HEK293 (cell line): ENCODE results near the gene DPYD.

Experiments
- CTCF ChIA-PET: fragments of 350-600 bp; formaldehyde crosslinking; extraction: SDS; loops from one replicate; lab custom pipeline; 2021; ENCODE audit warnings: antibody characterized with exemption; lab: Yijun Ruan, JAX
- POLR2A ChIA-PET: fragments of 300-600 bp; formaldehyde crosslinking; extraction: SDS; loops from one replicate; lab custom pipeline; 2020; ENCODE audit warnings: antibody characterized with exemption, inconsistent platforms; lab: Yijun Ruan, JAX
- H3K27ac ChIP-seq: fragments of 200-500 bp; sonication (Bioruptor generic); 2 replicates; pipeline ENCODE4 v1.5.1; 2014; ENCODE audit warnings: low read depth, low read length, control low read depth, inconsistent platforms; ENCODE audit errors: extremely low read depth
- H3K36me3 ChIP-seq, 2 experiments: fragments of 200-500 bp in 1 of 2; sonication (Bioruptor generic) in 1 of 2; 1 replicate in 1 of 2; 2 replicates in 1 of 2; pipeline ENCODE4 v1.5.1; 2014 to 2017; ENCODE audit warnings: inconsistent platforms in 2 of 2, low read length in 2 of 2; ENCODE audit not compliant: control insufficient read depth in 2 of 2, insufficient read depth in 1 of 2
- H3K4me1 ChIP-seq: fragments of 200-500 bp; sonication (Bioruptor generic); 2 replicates; pipeline ENCODE4 v1.5.1; 2014; ENCODE audit warnings: mild to moderate bottlenecking, low read length, inconsistent platforms; ENCODE audit not compliant: control insufficient read depth, insufficient read depth
- H3K4me3 ChIP-seq: 2 replicates; pipeline ENCODE4 v1.5.1; 2011; ENCODE audit warnings: low read depth, mild to moderate bottlenecking, control low read depth, low read length, moderate library complexity
- H3K9me3 ChIP-seq: fragments of 200-500 bp; sonication (Bioruptor generic); 2 replicates; pipeline ENCODE4 v1.5.1; 2014; ENCODE audit warnings: low read depth, low read length, inconsistent platforms; ENCODE audit not compliant: control insufficient read depth, insufficient read depth
- BCL11A ChIP-seq: fragments of 450-650 bp; formaldehyde crosslinking; IDR thresholded peaks from 2 replicates; pipeline ENCODE4 v1.5.1; 2016; ENCODE audit warnings: low read depth, missing biosample characterization, missing genetic modification characterization
- KLF17 ChIP-seq: fragments of 450-650 bp; formaldehyde crosslinking; IDR thresholded peaks from 2 replicates; pipeline ENCODE4 v1.5.1; 2016; ENCODE audit warnings: missing biosample characterization, missing genetic modification characterization
- MEIS1 ChIP-seq: sonication (generic); formaldehyde crosslinking; IDR thresholded peaks from 2 replicates; pipeline ENCODE4 v1.8.1; 2022; ENCODE audit warnings: missing genetic modification reagents, mild to moderate bottlenecking, borderline replicate concordance
- REST ChIP-seq: fragments of 450-650 bp; formaldehyde crosslinking; IDR thresholded peaks from 2 replicates; pipeline ENCODE4 v1.5.1; 2016; ENCODE audit warnings: missing biosample characterization, missing genetic modification characterization
- SETDB1 ChIP-seq: IDR thresholded peaks from one replicate; pipeline ENCODE4 v1.6.1; 2017; ENCODE audit warnings: mild to moderate bottlenecking, low read length, moderate library complexity, mixed read lengths; ENCODE audit not compliant: insufficient read length
- YY1 ChIP-seq: fragments of 450-650 bp; formaldehyde crosslinking; IDR thresholded peaks from 2 replicates; pipeline ENCODE4 v1.5.1; 2018; ENCODE audit warnings: missing biosample characterization, missing genetic modification characterization
- ZBTB7A ChIP-seq: fragments of 450-650 bp; formaldehyde crosslinking; IDR thresholded peaks from 2 replicates; pipeline ENCODE4 v1.5.1; 2016; ENCODE audit warnings: low read depth, missing biosample characterization, missing genetic modification characterization
- ZNF214 ChIP-seq: fragments of 450-650 bp; formaldehyde crosslinking; IDR thresholded peaks from 2 replicates; pipeline ENCODE4 v1.5.1; 2017; ENCODE audit warnings: missing biosample characterization, mild to moderate bottlenecking, missing genetic modification characterization, borderline replicate concordance
- ZNF350 ChIP-seq: fragments of 450-650 bp; formaldehyde crosslinking; IDR thresholded peaks from 2 replicates; pipeline ENCODE4 v1.5.0; 2017; ENCODE audit warnings: missing biosample characterization, mild to moderate bottlenecking, missing genetic modification characterization
- ZNF391 ChIP-seq: fragments of 450-650 bp; formaldehyde crosslinking; IDR thresholded peaks from 2 replicates; pipeline ENCODE4 v1.5.1; 2016; ENCODE audit warnings: low read depth, missing biosample characterization, missing genetic modification characterization, borderline replicate concordance
- ZNF416 ChIP-seq: fragments of 450-650 bp; formaldehyde crosslinking; IDR thresholded peaks from 2 replicates; pipeline ENCODE4 v1.5.1; 2016; ENCODE audit warnings: missing biosample characterization, missing genetic modification characterization
- ZNF510 ChIP-seq: fragments of 450-650 bp; formaldehyde crosslinking; IDR thresholded peaks from 2 replicates; pipeline ENCODE4 v1.5.1; 2018; ENCODE audit warnings: mild to moderate bottlenecking, missing genetic modification characterization, missing biosample characterization; ENCODE audit not compliant: insufficient replicate concordance
- ZNF530 ChIP-seq: fragments of 450-650 bp; formaldehyde crosslinking; IDR thresholded peaks from 2 replicates; pipeline ENCODE4 v1.5.1; 2016; ENCODE audit warnings: low read depth, missing biosample characterization, missing genetic modification characterization
- ZNF596 ChIP-seq: fragments of 450-650 bp; IDR thresholded peaks from 2 replicates; pipeline ENCODE4 v1.5.0; 2018; ENCODE audit warnings: missing biosample characterization, mild to moderate bottlenecking, missing genetic modification characterization, moderate library complexity
- ZNF639 ChIP-seq: fragments of 450-650 bp; formaldehyde crosslinking; IDR thresholded peaks from 2 replicates; pipeline ENCODE4 v1.5.1; 2016; ENCODE audit warnings: missing biosample characterization, missing genetic modification characterization
- ZNF704 ChIP-seq: fragments of 450-650 bp; formaldehyde crosslinking; IDR thresholded peaks from 2 replicates; pipeline ENCODE4 v1.5.1; 2016; ENCODE audit warnings: missing biosample characterization, missing genetic modification characterization
- ZNF747 ChIP-seq: fragments of 450-650 bp; formaldehyde crosslinking; IDR thresholded peaks from 2 replicates; pipeline ENCODE4 v1.5.1; 2016; ENCODE audit warnings: missing biosample characterization, missing genetic modification characterization
- ZNF776 ChIP-seq: fragments of 450-650 bp; formaldehyde crosslinking; IDR thresholded peaks from 2 replicates; pipeline ENCODE4 v1.5.0; 2017; ENCODE audit warnings: missing biosample characterization, missing genetic modification characterization, borderline replicate concordance
- TF ChIP-seq, protein P1 (sequence below): fragments of 450-650 bp; formaldehyde crosslinking; IDR thresholded peaks from 2 replicates; pipeline ENCODE4 v1.5.1; 2017; ENCODE audit warnings: missing biosample characterization, missing genetic modification characterization
- TF ChIP-seq, protein P2 (sequence below): fragments of 450-650 bp; formaldehyde crosslinking; IDR thresholded peaks from 2 replicates; pipeline ENCODE4 v1.5.1; 2016; ENCODE audit warnings: missing biosample characterization, missing genetic modification characterization, borderline replicate concordance
- TF ChIP-seq, protein P3 (sequence below): fragments of 450-650 bp; formaldehyde crosslinking; IDR thresholded peaks from 2 replicates; pipeline ENCODE4; 2016; ENCODE audit warnings: missing biosample characterization, missing genetic modification characterization

Gene DPYD

GRCh38 chr1:97044159-97044760, 876.6 kb downstream of the DPYD start (continued):
- no peak for TF ChIP-seq REST (tag by site-specific recombination)
- TF ChIP-seq ZNF747: no peak
- TF ChIP-seq KLF17 (tag by site-specific recombination): no peak
- no peak for TF ChIP-seq ZNF530 (tag by site-specific recombination)
- TF ChIP-seq, protein P1, sequence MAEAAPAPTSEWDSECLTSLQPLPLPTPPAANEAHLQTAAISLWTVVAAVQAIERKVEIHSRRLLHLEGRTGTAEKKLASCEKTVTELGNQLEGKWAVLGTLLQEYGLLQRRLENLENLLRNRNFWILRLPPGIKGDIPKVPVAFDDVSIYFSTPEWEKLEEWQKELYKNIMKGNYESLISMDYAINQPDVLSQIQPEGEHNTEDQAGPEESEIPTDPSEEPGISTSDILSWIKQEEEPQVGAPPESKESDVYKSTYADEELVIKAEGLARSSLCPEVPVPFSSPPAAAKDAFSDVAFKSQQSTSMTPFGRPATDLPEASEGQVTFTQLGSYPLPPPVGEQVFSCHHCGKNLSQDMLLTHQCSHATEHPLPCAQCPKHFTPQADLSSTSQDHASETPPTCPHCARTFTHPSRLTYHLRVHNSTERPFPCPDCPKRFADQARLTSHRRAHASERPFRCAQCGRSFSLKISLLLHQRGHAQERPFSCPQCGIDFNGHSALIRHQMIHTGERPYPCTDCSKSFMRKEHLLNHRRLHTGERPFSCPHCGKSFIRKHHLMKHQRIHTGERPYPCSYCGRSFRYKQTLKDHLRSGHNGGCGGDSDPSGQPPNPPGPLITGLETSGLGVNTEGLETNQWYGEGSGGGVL: no peak
- TF ChIP-seq, all 188 proteins: peak for 0

GRCh38 chr1:97042551-97042950, 878.3 kb downstream of the DPYD start:
- Histone ChIP-seq H3K36me3 (no peaks in the 10 kb centered on the region), H3K4me1 (no peaks in the 10 kb centered on the region), H3K9me3 (no peaks in the 10 kb centered on the region), H3K27ac (no peak overlapping the region), H3K4me3 (no peak overlapping the region)
- ChIA-PET POLR2A (no interaction called here), CTCF (no interaction called here)
- TF ChIP-seq ZNF510 (tag by site-specific recombination) (no peak), ZNF350 (no peak), ZNF776 (no peak), ZNF391 (tag by site-specific recombination) (no peak), ZNF704 (tag by site-specific recombination) (no peak), ZNF747 (no peak), YY1 (tag by site-specific recombination) (no peak), MEIS1 (CRISPR knock-in tag) (no peak), BCL11A (no peak), ZNF639 (no peak), ZNF596 (tag by site-specific recombination) (no peak), ZNF416 (no peak), SETDB1 (no peak), ZBTB7A (tag by site-specific recombination) (no peak), ZNF214 (no peak)
- TF ChIP-seq, protein P2, sequence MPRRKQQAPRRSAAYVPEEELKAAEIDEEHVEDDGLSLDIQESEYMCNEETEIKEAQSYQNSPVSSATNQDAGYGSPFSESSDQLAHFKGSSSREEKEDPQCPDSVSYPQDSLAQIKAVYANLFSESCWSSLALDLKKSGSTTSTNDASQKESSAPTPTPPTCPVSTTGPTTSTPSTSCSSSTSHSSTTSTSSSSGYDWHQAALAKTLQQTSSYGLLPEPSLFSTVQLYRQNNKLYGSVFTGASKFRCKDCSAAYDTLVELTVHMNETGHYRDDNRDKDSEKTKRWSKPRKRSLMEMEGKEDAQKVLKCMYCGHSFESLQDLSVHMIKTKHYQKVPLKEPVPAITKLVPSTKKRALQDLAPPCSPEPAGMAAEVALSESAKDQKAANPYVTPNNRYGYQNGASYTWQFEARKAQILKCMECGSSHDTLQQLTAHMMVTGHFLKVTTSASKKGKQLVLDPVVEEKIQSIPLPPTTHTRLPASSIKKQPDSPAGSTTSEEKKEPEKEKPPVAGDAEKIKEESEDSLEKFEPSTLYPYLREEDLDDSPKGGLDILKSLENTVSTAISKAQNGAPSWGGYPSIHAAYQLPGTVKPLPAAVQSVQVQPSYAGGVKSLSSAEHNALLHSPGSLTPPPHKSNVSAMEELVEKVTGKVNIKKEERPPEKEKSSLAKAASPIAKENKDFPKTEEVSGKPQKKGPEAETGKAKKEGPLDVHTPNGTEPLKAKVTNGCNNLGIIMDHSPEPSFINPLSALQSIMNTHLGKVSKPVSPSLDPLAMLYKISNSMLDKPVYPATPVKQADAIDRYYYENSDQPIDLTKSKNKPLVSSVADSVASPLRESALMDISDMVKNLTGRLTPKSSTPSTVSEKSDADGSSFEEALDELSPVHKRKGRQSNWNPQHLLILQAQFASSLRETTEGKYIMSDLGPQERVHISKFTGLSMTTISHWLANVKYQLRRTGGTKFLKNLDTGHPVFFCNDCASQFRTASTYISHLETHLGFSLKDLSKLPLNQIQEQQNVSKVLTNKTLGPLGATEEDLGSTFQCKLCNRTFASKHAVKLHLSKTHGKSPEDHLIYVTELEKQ (tag by site-specific recombination): no peak
- TF ChIP-seq, protein P3, sequence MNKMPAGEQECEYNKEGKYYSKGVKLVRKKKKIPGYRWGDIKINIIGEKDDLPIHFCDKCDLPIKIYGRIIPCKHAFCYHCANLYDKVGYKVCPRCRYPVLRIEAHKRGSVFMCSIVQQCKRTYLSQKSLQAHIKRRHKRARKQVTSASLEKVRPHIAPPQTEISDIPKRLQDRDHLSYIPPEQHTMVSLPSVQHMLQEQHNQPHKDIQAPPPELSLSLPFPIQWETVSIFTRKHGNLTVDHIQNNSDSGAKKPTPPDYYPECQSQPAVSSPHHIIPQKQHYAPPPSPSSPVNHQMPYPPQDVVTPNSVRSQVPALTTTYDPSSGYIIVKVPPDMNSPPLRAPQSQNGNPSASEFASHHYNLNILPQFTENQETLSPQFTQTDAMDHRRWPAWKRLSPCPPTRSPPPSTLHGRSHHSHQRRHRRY (tag by site-specific recombination): no peak
